GM19238 (cell line): ENCODE data around the gene KCNQ5.
"Not testable (repeated sequence)": the region's sequence is repeated elsewhere in the genome, so short reads cannot be mapped to it uniquely, and the experiment has no call there.

Experiments
- DNase-seq: peaks from one replicate; pipeline ENCODE4 v3.0.0; 2011; ENCODE audit warnings: low spot score; ENCODE audit not compliant: insufficient read length

The KCNQ5 gene

GRCh38 chr6:72950114-72950860, 328.4 kb downstream of the KCNQ5 start:
- DNase-seq: no peak

DNA sequence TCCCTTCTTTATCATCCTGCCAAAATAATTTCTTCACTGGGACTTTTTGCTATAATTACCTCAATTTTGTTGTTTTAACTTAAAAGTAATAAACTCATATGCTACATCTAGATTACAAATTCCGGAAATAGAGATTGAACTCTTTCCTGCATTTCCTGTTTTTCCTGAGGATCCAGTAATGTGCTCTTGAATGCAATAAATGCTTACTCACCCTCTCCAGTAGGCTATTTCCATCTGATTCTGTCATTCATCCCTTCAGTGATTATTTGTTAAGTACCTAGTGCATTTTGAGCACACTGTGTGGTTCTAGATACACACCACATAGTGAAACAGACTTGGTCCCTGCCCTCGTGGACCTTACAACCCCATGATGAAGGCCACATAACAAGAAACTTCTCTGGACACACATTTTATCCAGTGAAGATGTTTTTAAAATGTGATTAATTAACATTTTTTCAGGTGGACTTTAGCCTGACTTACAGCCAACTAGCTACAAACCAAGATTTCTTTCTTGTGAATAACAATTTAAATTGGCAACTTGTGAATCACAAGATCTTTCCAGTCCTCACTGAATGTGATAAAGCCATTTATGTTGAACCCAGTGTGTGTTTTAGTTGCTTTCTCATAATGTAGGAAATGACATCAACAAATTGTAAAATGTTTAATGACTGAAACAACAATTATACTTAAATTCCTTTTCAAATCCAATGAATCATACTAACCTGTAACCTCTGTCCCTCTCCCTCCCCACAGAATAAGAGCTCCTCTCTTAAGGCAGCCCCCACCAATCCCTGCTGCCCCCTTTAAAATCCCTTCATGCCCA, 331.2 kb downstream of the KCNQ5 start:
- DNase-seq: no peak

- DNase-seq: no peak
Observed at GRCh38 chr6:72953971-72954381, 332.1 kb downstream of the KCNQ5 start.

DNA sequence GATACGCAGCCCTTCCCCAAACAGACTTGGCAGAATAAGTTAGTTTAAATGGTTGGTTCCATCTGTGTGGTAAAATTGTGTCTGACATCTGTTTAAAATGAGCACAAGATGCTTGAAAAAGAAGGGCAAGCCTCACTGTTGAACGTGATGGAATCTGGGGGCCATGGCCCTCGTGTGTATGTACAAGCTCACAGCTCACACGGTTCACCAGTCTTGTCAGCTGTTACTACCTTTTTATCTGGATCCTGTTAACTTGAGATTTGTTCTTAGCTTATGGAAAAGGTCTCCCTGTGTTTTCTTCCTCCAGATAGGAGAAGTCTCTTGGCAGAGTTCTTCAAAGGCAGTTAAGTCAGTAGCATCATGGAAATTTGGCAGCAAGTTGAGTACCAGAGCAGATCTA, 332.9 kb downstream of the KCNQ5 start:
- no peak for DNase-seq

- DNase-seq: no peak
Observed at GRCh38 chr6:72955666-72956065, 333.8 kb downstream of the KCNQ5 start.

DNA sequence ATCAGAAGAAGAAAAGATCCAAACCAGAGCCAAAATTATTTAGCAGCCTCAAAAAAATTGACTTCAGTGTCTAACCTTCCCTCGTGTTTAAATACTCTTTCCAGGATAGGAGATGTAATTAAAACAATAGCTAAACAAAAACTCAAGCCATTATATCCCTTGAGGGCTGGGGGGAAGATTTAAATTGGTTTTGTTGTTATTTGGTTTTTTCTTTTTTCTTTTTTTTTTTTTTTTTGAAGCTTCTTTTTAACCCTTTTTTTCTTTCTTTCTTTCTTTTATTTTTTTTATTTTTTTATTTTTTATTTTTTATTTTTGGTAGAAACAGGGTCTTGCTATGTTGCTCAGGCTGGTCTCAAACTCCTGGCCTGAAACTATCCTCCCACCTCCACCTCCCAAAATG, 334.4 kb downstream of the KCNQ5 start:
- DNase-seq: no peak

- no peak for DNase-seq
Observed at GRCh38 chr6:72959821-72960220, 338.0 kb downstream of the KCNQ5 start.

DNA sequence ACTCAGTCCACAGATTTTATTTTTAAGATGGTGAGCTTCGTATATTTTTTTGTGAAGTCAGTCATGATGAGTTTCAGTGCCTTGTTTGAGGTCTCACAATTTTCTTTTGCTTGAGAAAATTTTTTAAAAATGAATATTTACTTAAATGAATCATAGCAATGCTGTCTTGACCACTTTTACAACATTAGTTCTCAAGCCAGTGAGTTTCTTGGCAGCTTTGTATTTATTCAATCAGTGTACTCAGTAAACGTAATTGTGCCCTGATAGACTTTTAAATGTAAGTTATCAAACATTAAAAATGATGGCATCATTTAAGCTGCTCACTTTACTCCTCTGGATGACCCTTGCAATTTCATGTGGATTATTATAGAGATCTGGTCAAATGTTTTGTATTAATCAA, 342.1 kb downstream of the KCNQ5 start:
- no peak for DNase-seq

- no peak for DNase-seq
Observed at GRCh38 chr6:72966628-72967280, 344.9 kb downstream of the KCNQ5 start.

- no peak for DNase-seq
Observed at GRCh38 chr6:72967329-72967728, 345.5 kb downstream of the KCNQ5 start.

DNA sequence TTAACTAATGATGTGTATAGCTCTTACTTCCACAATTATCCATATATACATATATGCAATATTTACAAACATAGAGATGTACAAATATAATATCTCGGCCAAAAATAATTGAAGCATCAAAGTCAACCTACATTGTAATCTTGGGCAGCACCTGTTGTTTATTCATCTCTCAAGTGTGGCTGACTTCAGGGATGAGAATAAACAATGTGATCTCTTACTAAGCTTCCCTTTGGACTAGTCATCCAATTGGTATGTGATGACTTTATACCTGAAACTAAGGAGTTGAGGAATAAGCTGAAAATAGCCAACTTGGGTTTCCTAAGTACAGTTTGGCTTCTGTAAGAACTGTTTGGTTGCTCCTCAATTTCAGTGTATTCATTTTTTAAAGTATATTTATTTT, 346.8 kb downstream of the KCNQ5 start:
- no peak for DNase-seq

DNA sequence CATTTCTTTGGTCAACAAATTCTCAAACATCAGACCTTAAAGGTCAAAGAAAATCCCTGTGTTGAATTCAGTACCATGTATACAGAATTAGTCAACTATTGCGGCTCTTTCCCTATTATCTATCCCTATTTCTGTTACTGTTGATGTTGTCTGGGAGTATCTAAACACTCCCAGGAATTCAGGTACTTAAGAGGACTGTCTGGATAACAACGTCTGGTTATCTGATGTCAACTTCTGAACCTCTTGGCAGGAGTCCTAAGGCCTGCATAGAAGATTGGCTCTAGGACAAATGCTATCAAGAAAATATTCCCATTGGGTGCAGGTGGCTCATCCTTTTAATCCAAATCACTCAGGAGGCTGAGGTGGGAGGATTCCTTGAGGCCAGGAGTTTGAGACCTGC, 347.8 kb downstream of the KCNQ5 start:
- no peak for DNase-seq

GRCh38 chr6:72972579-72972978, 350.7 kb downstream of the KCNQ5 start:
- DNase-seq: no peak

- no peak for DNase-seq
Observed at GRCh38 chr6:72974276-72974675, 352.4 kb downstream of the KCNQ5 start.

DNA sequence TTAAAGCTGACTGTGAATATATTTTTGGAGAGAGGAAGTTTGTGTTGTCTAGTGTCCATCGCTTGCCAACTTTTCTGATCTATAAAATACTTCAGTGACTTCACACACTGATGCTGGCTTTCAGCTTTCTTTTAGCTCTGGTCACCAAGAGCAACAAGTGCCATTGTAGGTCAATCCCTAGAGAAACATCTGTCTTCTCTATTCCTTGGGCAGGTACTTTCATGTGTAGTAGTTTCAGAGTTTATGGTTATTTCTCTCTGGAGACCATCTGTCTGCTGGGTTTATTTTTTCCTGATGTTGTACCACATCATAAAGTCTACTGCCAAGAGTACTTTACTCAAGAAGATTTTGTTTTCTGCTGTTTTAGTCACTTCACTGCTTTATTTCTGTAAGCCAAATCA, 353.5 kb downstream of the KCNQ5 start:
- DNase-seq: no peak

DNA sequence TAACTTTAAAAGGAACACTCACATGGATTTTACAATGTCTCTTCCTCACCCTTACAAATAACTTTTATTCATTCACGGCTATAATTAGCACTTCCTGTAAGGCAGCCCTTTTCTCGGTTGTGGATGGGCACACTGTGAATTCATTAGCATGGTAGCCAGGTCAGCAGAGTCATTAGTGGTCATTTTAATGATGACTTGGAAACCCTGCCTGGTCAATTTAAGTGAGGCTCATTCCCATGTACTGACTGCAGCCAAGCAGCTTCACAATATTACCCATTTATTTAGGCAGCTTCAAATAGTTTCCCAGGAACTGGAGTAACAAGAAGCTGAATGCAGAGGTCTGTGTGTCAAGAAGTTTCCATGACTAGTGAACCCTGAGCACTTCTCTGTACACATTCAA, 354.6 kb downstream of the KCNQ5 start:
- DNase-seq: no peak

- no peak for DNase-seq
Observed at GRCh38 chr6:72977114-72977513, 355.2 kb downstream of the KCNQ5 start.

GRCh38 chr6:72978808-72979207, 356.9 kb downstream of the KCNQ5 start:
- DNase-seq: not testable (repeated sequence)

DNA sequence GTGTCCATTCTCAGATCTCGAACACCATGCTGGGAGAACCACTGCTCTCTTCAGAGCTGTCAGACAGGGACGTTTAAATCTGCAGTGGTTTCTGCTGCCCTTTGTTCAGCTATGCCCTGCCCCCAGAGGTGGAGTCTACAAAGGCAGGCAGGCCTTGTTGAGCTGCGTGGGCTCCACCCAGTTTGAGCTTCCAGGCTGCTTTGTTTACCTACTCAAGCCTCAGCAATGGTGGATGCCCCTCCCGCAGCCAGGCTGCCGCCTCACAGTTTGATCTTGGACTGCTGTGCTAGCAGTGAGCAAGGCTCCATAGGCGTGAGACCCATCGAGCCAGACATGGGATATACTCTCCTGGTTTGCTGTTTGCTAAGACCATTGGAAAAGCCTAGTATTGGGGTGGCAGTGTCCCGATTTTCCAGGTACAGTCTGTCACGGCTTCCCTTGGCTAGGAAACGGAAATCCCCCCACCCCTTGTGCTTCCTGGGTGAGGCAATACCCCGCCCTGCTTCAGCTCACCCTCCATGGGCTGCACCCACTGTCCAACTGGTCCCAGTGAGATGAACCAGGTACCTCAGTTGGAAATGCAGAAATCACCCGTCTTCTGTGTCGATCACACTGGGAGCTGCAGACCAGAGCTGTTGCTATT, 362.4 kb downstream of the KCNQ5 start:
- DNase-seq: not testable (repeated sequence)

GRCh38 chr6:72984981-72985665, 363.3 kb downstream of the KCNQ5 start:
- no peak for DNase-seq

DNA sequence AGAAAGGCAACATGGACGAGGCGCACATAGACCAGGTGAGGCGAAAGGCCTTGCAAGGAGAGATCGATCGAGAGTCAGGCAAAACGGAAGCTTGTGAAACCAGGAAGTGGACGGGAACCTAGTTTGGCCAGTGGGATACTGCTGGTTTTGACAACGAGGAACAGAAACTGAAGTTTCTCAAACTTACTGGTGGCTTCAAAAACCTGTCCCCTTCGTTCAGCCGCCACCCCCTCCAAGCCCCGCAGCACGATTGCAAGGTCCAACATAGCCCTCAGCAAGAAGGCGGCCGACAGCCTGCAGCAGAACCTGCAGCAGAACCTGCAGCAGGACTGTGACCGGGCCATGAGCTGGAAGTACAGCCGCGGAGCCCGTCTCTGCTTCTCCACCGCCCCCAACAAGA, 365.4 kb downstream of the KCNQ5 start:
- DNase-seq: no peak
